Measurements from ENCODE around the gene FAM210B. TPM values are rescaled to one million over a fixed set of nuclear protein-coding genes. Genes with fewer than 3 reads are reported as not detected.

The FAM210B gene
- polyA plus RNA-seq, 3 donors = 34.9 to 38.6 (median 36.5) TPM

- DNase-seq = no peak
Measured at GRCh38 chr20:56353356-56353755, 5.4 kb upstream of the FAM210B start.

- DNase-seq = no peak
Measured at GRCh38 chr20:56358070-56358469, 704 bp upstream of the FAM210B start.

GRCh38 chr20:56359212-56360132 lies 698 bp downstream of the FAM210B start:
- DNase-seq = peak; percentile 48

- DNase-seq = no peak
Measured at GRCh38 chr20:56360133-56360907, 1.5 kb downstream of the FAM210B start.

- DNase-seq = no peak
Measured at GRCh38 chr20:56360908-56361205, 2.1 kb downstream of the FAM210B start.

- no peak for DNase-seq
Measured at GRCh38 chr20:56361900-56362299, 3.1 kb downstream of the FAM210B start.

- no peak for DNase-seq
Measured at GRCh38 chr20:56362833-56363413, 4.1 kb downstream of the FAM210B start.

- DNase-seq = no peak
Measured at GRCh38 chr20:56363491-56363890, 4.7 kb downstream of the FAM210B start.

GRCh38 chr20:56368351-56369134 lies 9.8 kb downstream of the FAM210B start:
- DNase-seq = no peak

- DNase-seq = no peak
Measured at GRCh38 chr20:56369179-56369578, 10.4 kb downstream of the FAM210B start.

GRCh38 chr20:56371977-56372376 lies 13.2 kb downstream of the FAM210B start:
- no peak for DNase-seq

GRCh38 chr20:56372850-56373249 lies 14.1 kb downstream of the FAM210B start:
- no peak for DNase-seq

- no peak for DNase-seq
Measured at GRCh38 chr20:56373942-56374341, 15.2 kb downstream of the FAM210B start.

- DNase-seq = no peak
Measured at GRCh38 chr20:56376331-56376730, 17.6 kb downstream of the FAM210B start.

- no peak for DNase-seq
Measured at GRCh38 chr20:56378386-56378785, 19.6 kb downstream of the FAM210B start.

- no peak for DNase-seq
Measured at GRCh38 chr20:56380375-56380774, 21.6 kb downstream of the FAM210B start.

GRCh38 chr20:56381501-56381900 lies 22.7 kb downstream of the FAM210B start:
- DNase-seq = no peak

- no peak for DNase-seq
Measured at GRCh38 chr20:56382696-56383095, 23.9 kb downstream of the FAM210B start.

GRCh38 chr20:56383334-56383733 lies 24.6 kb downstream of the FAM210B start:
- no peak for DNase-seq

- no peak for DNase-seq
Measured at GRCh38 chr20:56385130-56385529, 26.4 kb downstream of the FAM210B start.

- no peak for DNase-seq
Measured at GRCh38 chr20:56386219-56386618, 27.4 kb downstream of the FAM210B start.

- no peak for DNase-seq
Measured at GRCh38 chr20:56388882-56389281, 30.1 kb downstream of the FAM210B start.

Measured in renal pelvis (tissue), 4 donors.